SK-N-SH treated with all-trans-retinoic acid at 6 μM for 48 hours (cell line): Measurements from ENCODE around the gene TCFL5.

Source experiments
- ZNF8 ChIP-seq: fragments of 450-650 bp; formaldehyde crosslinking; IDR thresholded peaks from 2 replicates; pipeline ENCODE4 v1.5.0; 2020; ENCODE audit warnings: mild to moderate bottlenecking, moderate library complexity
- TF ChIP-seq, protein P1 (sequence below): fragments of 250-450 bp; sonication (Bioruptor Pico); IDR thresholded peaks from 2 replicates; pipeline ENCODE4 v1.5.1; 2020; ENCODE audit warnings: low read depth, mild to moderate bottlenecking, moderate library complexity

DNA sequence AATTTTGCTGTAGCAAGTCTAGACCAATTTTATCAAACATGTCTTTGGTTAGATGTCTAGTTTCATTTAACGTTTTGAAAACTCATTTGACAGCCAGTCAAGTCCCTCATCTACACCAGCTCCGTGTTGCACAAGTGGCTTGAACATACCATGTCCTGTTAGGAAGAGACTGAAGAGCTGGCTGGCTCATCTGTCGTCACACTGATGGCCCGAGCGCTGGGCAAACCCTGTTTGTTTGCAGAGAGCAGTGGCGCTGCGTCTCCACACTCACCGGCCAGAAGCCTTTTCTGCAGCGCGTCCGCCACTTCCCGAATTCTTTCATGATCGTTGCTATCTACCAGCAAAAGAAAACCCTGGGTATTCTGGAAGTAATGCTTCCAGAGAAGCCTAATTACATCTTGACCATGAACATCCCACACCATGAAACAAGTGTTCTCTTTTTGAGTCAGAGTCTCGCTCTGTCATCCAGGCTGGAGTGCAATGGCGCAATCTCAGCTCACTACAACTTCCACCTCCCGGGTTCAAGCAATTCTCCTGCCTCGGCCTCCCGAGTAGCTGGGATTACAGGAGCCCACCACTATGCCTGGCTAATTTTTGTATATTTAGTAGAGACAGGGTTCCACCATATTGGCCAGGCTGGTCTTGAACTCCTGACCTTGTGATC is 10.7 kb upstream of the TCFL5 start:
- TF ChIP-seq, protein P1, sequence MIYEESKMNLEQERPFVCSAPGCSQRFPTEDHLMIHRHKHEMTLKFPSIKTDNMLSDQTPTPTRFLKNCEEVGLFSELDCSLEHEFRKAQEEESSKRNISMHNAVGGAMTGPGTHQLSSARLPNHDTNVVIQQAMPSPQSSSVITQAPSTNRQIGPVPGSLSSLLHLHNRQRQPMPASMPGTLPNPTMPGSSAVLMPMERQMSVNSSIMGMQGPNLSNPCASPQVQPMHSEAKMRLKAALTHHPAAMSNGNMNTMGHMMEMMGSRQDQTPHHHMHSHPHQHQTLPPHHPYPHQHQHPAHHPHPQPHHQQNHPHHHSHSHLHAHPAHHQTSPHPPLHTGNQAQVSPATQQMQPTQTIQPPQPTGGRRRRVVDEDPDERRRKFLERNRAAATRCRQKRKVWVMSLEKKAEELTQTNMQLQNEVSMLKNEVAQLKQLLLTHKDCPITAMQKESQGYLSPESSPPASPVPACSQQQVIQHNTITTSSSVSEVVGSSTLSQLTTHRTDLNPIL (CRISPR knock-in tag) = no peak
- no peak for TF ChIP-seq ZNF8 (CRISPR knock-in tag)
